ENCODE data around the gene USP32.

Gene USP32

GRCh38 chr17:60369727-60370126, 22.2 kb downstream of the USP32 start:
- Histone ChIP-seq H2AFZ (ENCODE audit: low read depth, low read length, severe bottlenecking) (no peak overlapping the region), H3K4me3 (ENCODE audit: insufficient read depth, low read length, poor library complexity, severe bottlenecking) (no peak overlapping the region), H3K9ac (ENCODE audit: low read length) (no peak overlapping the region), H3K27ac (ENCODE audit: low read depth, low read length) (no peak overlapping the region), H3K9me3 (ENCODE audit: insufficient read depth, low read length) (no peaks in the 10 kb centered on the region), H3K36me3 (ENCODE audit: low read length) (no peaks in the 10 kb centered on the region), H4K20me1 (ENCODE audit: low read depth, low read length) (no peaks in the 10 kb centered on the region), H3K79me2 (ENCODE audit: insufficient read depth, low read length) (0 out of 2 replicates have a peak, but pooled peaks cover 9% of the 10 kb centered on the region), H3K9me2 (replicated peaks; ENCODE audit: insufficient read depth, low read length) (no peaks in the 10 kb centered on the region), H3F3A (ENCODE audit: insufficient read depth) (no peaks in the 10 kb centered on the region), H3K4me2 (ENCODE audit: low read depth, low read length, poor library complexity, severe bottlenecking) (no peak overlapping the region), H3K27me3 (ENCODE audit: low read length) (no peaks in the 10 kb centered on the region)
- TF ChIP-seq, protein P1, sequence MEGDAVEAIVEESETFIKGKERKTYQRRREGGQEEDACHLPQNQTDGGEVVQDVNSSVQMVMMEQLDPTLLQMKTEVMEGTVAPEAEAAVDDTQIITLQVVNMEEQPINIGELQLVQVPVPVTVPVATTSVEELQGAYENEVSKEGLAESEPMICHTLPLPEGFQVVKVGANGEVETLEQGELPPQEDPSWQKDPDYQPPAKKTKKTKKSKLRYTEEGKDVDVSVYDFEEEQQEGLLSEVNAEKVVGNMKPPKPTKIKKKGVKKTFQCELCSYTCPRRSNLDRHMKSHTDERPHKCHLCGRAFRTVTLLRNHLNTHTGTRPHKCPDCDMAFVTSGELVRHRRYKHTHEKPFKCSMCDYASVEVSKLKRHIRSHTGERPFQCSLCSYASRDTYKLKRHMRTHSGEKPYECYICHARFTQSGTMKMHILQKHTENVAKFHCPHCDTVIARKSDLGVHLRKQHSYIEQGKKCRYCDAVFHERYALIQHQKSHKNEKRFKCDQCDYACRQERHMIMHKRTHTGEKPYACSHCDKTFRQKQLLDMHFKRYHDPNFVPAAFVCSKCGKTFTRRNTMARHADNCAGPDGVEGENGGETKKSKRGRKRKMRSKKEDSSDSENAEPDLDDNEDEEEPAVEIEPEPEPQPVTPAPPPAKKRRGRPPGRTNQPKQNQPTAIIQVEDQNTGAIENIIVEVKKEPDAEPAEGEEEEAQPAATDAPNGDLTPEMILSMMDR (IDR thresholded peaks at IDR 0.05; ENCODE audit: insufficient read depth, low read length, poor library complexity, severe bottlenecking): no peak
- TF ChIP-seq EZH2phosphoT487 (conservative IDR thresholded peaks at IDR 0.05; ENCODE audit: low read length): no peak

DNA sequence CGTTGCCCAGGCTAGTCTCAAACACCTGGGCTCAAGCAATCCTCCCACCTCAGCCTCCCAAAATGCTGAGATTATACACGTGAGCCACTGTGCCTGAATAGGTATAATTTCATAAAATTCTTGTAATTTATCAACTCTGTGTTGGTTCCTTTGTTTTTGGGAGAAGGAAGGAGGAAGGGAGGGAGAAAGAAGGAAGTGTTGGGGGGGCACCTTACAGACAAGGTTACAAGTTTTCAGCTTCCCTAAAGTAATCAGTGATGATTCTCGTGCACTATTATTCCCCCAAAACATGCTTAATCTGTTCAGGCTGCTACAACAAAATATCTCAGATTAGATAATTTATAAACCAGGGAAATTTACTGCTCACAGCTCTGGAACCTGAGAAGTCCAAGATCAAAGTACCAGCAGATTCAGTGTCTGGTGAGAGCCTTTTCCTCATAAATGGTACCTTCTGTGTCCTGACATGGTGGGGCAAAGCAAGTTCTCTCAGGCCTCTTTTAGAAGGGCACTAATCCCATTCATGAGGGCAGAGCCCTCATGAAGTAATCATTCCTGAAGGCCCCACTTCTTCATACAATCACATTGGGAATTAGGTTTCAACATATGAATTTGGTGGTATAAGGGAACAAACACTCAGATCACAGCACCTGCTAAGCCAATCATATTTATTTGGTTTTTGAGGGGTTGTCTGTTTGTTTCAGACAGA, 28.1 kb downstream of the USP32 start:
- Histone ChIP-seq H3K4me2 (ENCODE audit: low read depth, low read length, poor library complexity, severe bottlenecking) (no peak overlapping the region), H3K9me3 (ENCODE audit: insufficient read depth, low read length) (no peaks in the 10 kb centered on the region), H4K20me1 (ENCODE audit: low read depth, low read length) (no peaks in the 10 kb centered on the region), H3K79me2 (ENCODE audit: insufficient read depth, low read length) (0 out of 2 replicates have a peak, but pooled peaks cover 9% of the 10 kb centered on the region), H3K9ac (ENCODE audit: low read length) (no peak overlapping the region), H3K27ac (ENCODE audit: low read depth, low read length) (no peak overlapping the region), H3K9me2 (replicated peaks; ENCODE audit: insufficient read depth, low read length) (no peaks in the 10 kb centered on the region), H3F3A (ENCODE audit: insufficient read depth) (no peaks in the 10 kb centered on the region; the same call in 1 of the 2 replicates), H3K4me3 (ENCODE audit: insufficient read depth, low read length, poor library complexity, severe bottlenecking) (no peak overlapping the region), H3K27me3 (ENCODE audit: low read length) (no peaks in the 10 kb centered on the region), H2AFZ (ENCODE audit: low read depth, low read length, severe bottlenecking) (no peak overlapping the region), H3K36me3 (ENCODE audit: low read length) (no peaks in the 10 kb centered on the region)
- TF ChIP-seq EZH2phosphoT487 (conservative IDR thresholded peaks at IDR 0.05; ENCODE audit: low read length): no peak
- TF ChIP-seq, protein P1 (IDR thresholded peaks at IDR 0.05; ENCODE audit: insufficient read depth, low read length, poor library complexity, severe bottlenecking): no peak

DNA sequence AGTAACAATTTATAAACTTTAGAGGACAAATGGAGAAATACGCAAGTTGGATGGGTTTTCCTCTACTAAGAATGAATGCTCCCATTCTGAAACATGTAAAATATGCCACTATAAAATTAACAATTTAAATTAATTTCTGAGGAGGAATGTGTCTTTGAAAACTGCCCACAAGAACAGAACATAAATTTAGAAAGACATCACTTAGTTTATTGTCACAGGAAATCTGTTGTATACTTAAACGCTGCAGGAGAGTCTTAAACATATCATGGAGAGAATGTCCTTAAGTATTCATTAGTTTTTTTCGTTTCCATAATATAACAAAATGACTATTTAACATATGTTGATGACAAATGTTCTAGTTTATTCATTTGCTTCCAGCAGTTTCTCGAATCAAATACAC, 29.6 kb downstream of the USP32 start:
- no peak for TF ChIP-seq EZH2phosphoT487 (conservative IDR thresholded peaks at IDR 0.05; ENCODE audit: low read length)
- TF ChIP-seq, protein P1 (IDR thresholded peaks at IDR 0.05; ENCODE audit: insufficient read depth, low read length, poor library complexity, severe bottlenecking): no peak
- H3K4me2 ChIP-seq (ENCODE audit: low read depth, low read length, poor library complexity, severe bottlenecking): no peak overlapping the region
- H4K20me1 ChIP-seq (ENCODE audit: low read depth, low read length): no peaks in the 10 kb centered on the region
- H3F3A ChIP-seq (ENCODE audit: insufficient read depth): no peaks in the 10 kb centered on the region; the same call in 1 of the 2 replicates
- no peaks in the 10 kb centered on the region for H3K27me3 ChIP-seq (ENCODE audit: low read length)
- no peak overlapping the region for H3K27ac ChIP-seq (ENCODE audit: low read depth, low read length)
- no peaks in the 10 kb centered on the region for H3K36me3 ChIP-seq (ENCODE audit: low read length)
- H3K9me3 ChIP-seq (ENCODE audit: insufficient read depth, low read length): no peaks in the 10 kb centered on the region
- H3K79me2 ChIP-seq (ENCODE audit: insufficient read depth, low read length): no peaks in the 10 kb centered on the region
- no peak overlapping the region for H3K4me3 ChIP-seq (ENCODE audit: insufficient read depth, low read length, poor library complexity, severe bottlenecking)
- H2AFZ ChIP-seq (ENCODE audit: low read depth, low read length, severe bottlenecking): no peak overlapping the region
- H3K9me2 ChIP-seq (replicated peaks; ENCODE audit: insufficient read depth, low read length): no peaks in the 10 kb centered on the region
- no peak overlapping the region for H3K9ac ChIP-seq (ENCODE audit: low read length)

All from SU-DHL-6 (cell line).